Adrenal gland (tissue), 5 donors: Measurements from ENCODE around the gene AMPH.

ENCODE experiments used
- POLR2A ChIP-seq, 2 donors: fragments of 450-650 bp; IDR thresholded peaks; one replicate each; pipeline ENCODE4 v1.6.1; 2017; ENCODE audit warnings: antibody characterized with exemption in 2 of 2, mild to moderate bottlenecking in 2 of 2, moderate library complexity in 1 of 2
- TF ChIP-seq, protein P1 (sequence below), 6 experiments: fragments of 450-650 bp in 4 of 6; fragments of 200-600 bp in 2 of 6; sonication (generic) in 1 of 6; IDR thresholded peaks; 1 replicate in 5 of 6; 2 replicates in 1 of 6; pipeline versions ENCODE4 v1.5.1 to v1.8.0; 2016 to 2021; ENCODE audit warnings: antibody characterized with exemption in 6 of 6, mild to moderate bottlenecking in 2 of 6, moderate library complexity in 1 of 6
- donor health status: DM: no; HTN: no; CAD: no.

DNA sequence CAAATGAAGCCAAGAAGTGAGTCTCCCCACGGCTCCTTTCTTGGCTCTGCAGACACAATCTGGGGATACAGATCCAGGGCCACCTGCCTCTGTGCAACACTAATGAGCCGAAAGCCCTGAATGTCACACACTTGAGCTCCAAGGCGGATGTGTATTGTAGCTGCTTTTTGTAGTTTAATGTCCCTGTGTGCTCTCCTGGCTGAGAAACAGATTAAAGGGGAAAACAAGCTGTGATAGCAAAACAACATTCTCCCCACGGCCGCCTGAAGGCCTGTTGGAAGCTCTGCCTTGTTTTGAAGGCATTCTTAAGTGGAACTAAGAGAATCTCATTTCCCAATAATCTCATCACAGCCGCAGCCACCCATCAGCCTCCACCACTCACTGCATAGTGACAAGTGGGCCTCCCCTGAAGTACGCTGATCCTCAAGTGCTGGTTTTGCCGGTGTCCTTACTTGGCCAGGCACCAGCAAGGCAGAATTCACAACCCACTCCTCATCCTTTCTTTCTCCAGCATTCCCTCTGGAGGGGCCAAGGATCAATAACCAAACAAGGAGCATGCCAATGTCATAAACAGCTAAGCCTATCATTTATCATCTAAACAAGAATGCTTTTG is 44.4 kb upstream of the AMPH start:
- no peak for TF ChIP-seq POLR2A (IDR thresholded peaks at IDR 0.05)
- TF ChIP-seq, protein P1, sequence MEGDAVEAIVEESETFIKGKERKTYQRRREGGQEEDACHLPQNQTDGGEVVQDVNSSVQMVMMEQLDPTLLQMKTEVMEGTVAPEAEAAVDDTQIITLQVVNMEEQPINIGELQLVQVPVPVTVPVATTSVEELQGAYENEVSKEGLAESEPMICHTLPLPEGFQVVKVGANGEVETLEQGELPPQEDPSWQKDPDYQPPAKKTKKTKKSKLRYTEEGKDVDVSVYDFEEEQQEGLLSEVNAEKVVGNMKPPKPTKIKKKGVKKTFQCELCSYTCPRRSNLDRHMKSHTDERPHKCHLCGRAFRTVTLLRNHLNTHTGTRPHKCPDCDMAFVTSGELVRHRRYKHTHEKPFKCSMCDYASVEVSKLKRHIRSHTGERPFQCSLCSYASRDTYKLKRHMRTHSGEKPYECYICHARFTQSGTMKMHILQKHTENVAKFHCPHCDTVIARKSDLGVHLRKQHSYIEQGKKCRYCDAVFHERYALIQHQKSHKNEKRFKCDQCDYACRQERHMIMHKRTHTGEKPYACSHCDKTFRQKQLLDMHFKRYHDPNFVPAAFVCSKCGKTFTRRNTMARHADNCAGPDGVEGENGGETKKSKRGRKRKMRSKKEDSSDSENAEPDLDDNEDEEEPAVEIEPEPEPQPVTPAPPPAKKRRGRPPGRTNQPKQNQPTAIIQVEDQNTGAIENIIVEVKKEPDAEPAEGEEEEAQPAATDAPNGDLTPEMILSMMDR (IDR thresholded peaks at IDR 0.05) = no peak
